SU-DHL-6 (cell line): ENCODE data around the gene BCAS1.

Source experiments
- H2AFZ ChIP-seq: fragments of 200-600 bp; sonication (generic); 2 replicates; pipeline ENCODE4 v1.6.1; 2014; ENCODE audit warnings: low read depth, mild to moderate bottlenecking, moderate library complexity, mixed read lengths, antibody characterized with exemption, low read length; ENCODE audit not compliant: severe bottlenecking
- H3F3A ChIP-seq: fragments of 200-600 bp; shearing (Covaris generic); 2 replicates; pipeline ENCODE4 v1.6.0; 2016; ENCODE audit warnings: antibody characterized with exemption, mild to moderate bottlenecking; ENCODE audit not compliant: insufficient read depth
- H3K27ac ChIP-seq: fragments of 200-600 bp; sonication (generic); 2 replicates; pipeline ENCODE4 v1.5.1; 2016; ENCODE audit warnings: low read depth, mild to moderate bottlenecking, low read length, moderate library complexity, mixed read lengths
- H3K27me3 ChIP-seq: fragments of 200-600 bp; sonication (generic), shearing (Covaris generic); 2 replicates; pipeline ENCODE4 v1.6.0; 2014; ENCODE audit warnings: mild to moderate bottlenecking, low read length
- H3K36me3 ChIP-seq: fragments of 200-600 bp; sonication (generic); 2 replicates; pipeline ENCODE4 v1.6.1; 2014; ENCODE audit warnings: mild to moderate bottlenecking, low read length, mixed read lengths
- H3K4me2 ChIP-seq: fragments of 300-600, 200-600 bp; shearing (Covaris generic), sonication (generic); 2 replicates; pipeline ENCODE4 v1.6.0; 2014; ENCODE audit warnings: low read length, low read depth, mild to moderate bottlenecking; ENCODE audit not compliant: poor library complexity, severe bottlenecking
- H3K4me3 ChIP-seq: fragments of 200-600 bp; sonication (generic); 2 replicates; pipeline ENCODE4 v1.5.1; 2014; ENCODE audit warnings: antibody characterized with exemption, low read length, mild to moderate bottlenecking, mixed read lengths; ENCODE audit not compliant: insufficient read depth, poor library complexity, severe bottlenecking
- H3K79me2 ChIP-seq: fragments of 200-600 bp; sonication (generic); 2 replicates; pipeline ENCODE4 v1.6.1; 2014; ENCODE audit warnings: mild to moderate bottlenecking, low read length, moderate library complexity; ENCODE audit not compliant: insufficient read depth
- H3K9ac ChIP-seq: fragments of 200-600 bp; sonication (generic); 2 replicates; pipeline ENCODE4 v1.7.0; 2014; ENCODE audit warnings: mild to moderate bottlenecking, low read length
- H3K9me2 ChIP-seq: fragments of 200-600 bp; sonication (generic); replicated peaks from 2 replicates; pipeline ENCODE4 v1.6.1; 2014; ENCODE audit warnings: low read length; ENCODE audit not compliant: insufficient read depth
- H3K9me3 ChIP-seq: fragments of 200-600 bp; sonication (generic); 2 replicates; pipeline ENCODE4 v1.6.1; 2014; ENCODE audit warnings: low read length, mixed read lengths; ENCODE audit not compliant: insufficient read depth
- H4K20me1 ChIP-seq: fragments of 200-600 bp; sonication (generic); 2 replicates; pipeline ENCODE4 v1.6.1; 2014; ENCODE audit warnings: low read depth, mild to moderate bottlenecking, antibody characterized with exemption, low read length, moderate library complexity, mixed read lengths
- CTCF ChIP-seq: fragments of 200-600 bp; sonication (generic); IDR thresholded peaks from one replicate; pipeline ENCODE4 v1.5.1; 2017; ENCODE audit warnings: antibody characterized with exemption, mild to moderate bottlenecking, low read length, moderate library complexity; ENCODE audit not compliant: insufficient read depth, poor library complexity, severe bottlenecking
- EZH2phosphoT487 ChIP-seq: fragments of 200-600 bp; sonication (generic), shearing (Covaris generic); conservative IDR thresholded peaks from 2 replicates; pipeline ENCODE4 v1.6.1; 2018; ENCODE audit warnings: mild to moderate bottlenecking, antibody characterized with exemption, low read length, moderate library complexity, mixed read lengths

The BCAS1 gene

DNA sequence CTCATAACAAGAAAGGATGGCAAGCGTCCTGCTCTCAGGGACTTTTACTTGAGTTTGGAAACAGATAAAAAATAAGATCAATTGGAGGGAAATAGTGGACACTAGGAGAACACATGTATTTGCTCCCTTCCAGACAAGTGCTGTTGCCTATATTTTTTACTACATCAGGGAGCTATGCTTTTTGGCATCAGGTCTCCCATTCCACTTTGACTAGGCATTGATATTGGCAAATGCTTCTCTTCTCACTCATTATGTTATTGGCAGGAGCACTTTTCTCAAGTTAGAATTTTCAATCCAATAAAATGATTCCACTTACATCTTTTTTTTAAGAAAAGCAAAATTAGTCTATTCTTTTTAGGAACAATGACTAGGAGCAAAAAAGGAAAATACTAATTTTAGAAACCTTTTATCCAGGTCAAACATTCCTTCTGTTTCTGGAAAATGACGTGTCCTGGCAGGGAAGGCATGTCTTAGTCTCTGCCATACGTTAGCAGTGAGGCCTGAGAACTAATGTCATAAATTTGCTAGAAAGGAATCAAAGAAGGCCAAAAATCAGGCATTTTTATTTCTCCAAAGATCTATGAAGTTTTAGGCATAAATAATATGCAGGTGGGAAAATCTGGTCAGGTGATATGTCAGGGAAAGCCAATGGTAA lies 21.4 kb downstream of the BCAS1 start:
- no peak overlapping the region for H2AFZ ChIP-seq
- H3K4me3 ChIP-seq = no peak overlapping the region

DNA sequence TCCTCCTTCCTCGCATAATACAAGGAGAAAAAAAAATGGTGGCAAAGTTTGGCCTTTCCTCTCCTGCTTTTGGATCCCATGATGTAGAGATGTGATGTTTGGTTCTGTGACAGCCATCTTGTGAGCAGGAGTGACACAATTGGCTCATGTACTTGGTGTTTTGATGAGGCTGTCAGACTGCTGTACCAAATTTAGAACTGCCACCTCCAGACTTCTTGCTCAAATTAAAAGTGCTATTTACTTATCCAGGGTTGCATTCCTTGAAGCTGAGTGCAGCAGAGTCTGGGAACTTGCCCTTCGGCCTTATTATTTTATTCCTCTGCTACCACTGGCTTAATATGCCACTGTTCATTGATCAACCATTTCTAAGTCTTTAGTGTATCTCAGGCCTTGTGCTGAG lies 21.9 kb downstream of the BCAS1 start:
- Histone ChIP-seq H4K20me1 (no peaks in the 10 kb centered on the region), H3K36me3 (no peaks in the 10 kb centered on the region), H3K4me2 (no peak overlapping the region), H3K9ac (no peak overlapping the region), H3F3A (no peaks in the 10 kb centered on the region), H3K79me2 (no peaks in the 10 kb centered on the region), H3K27ac (no peak overlapping the region), H3K9me2 (no peaks in the 10 kb centered on the region), H3K27me3 (no peaks in the 10 kb centered on the region), H3K4me3 (no peak overlapping the region), H3K9me3 (no peaks in the 10 kb centered on the region; the same call in 1 of the 2 replicates), H2AFZ (no peak overlapping the region)
- TF ChIP-seq CTCF = no peak

More for the DNA sequence above, 21.4 kb downstream of the BCAS1 start:
- Histone ChIP-seq H3K9ac (no peak overlapping the region), H3K36me3 (no peaks in the 10 kb centered on the region), H3K4me2 (no peak overlapping the region), H3K27me3 (no peaks in the 10 kb centered on the region), H3K9me2 (no peaks in the 10 kb centered on the region), H4K20me1 (no peaks in the 10 kb centered on the region), H3K27ac (no peak overlapping the region), H3K79me2 (no peaks in the 10 kb centered on the region), H3F3A (no peaks in the 10 kb centered on the region), H3K9me3 (no peaks in the 10 kb centered on the region; the same call in 1 of the 2 replicates)
- TF ChIP-seq EZH2phosphoT487 (no peak), CTCF (no peak)

DNA sequence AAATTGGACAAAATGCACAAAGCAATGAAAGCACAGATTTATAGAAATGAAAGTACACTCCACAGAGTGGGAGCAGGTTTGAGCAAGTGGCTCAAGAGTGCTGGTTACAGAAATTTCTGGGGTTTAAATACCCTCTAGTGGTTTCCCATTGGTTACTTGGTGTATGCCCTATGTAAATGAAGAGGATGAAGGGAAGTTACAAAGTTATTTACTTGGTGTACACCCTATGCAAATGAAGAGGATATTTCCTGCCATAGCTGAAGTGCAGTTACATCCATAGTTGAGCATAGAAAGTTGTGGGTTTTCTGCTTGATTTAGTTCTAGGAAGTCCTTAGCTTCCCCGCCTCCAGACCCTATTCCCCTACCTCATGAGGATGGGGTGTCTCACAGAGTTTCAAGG lies 22.7 kb downstream of the BCAS1 start:
- Histone ChIP-seq H3K36me3 (no peaks in the 10 kb centered on the region), H2AFZ (no peak overlapping the region), H3K27me3 (no peaks in the 10 kb centered on the region), H3K9me3 (no peaks in the 10 kb centered on the region; the same call in 1 of the 2 replicates), H3K4me2 (no peak overlapping the region), H3K4me3 (no peak overlapping the region), H3K9ac (no peak overlapping the region), H4K20me1 (no peaks in the 10 kb centered on the region), H3K79me2 (no peaks in the 10 kb centered on the region), H3K9me2 (no peaks in the 10 kb centered on the region), H3F3A (no peaks in the 10 kb centered on the region), H3K27ac (no peak overlapping the region)
- TF ChIP-seq EZH2phosphoT487 (no peak), CTCF (no peak)
